GM19351 (cell line): Measurements from ENCODE around the gene APOLD1.
A peak's percentile ranks its signal among the peaks of the same experiment; 100 is the strongest.
"Not testable (repeated sequence)": the region's sequence is repeated elsewhere in the genome, so short reads cannot be mapped to it uniquely, and the experiment has no call there.

Experiments
- ATAC-seq: cut with Tn5 transposase; IDR thresholded peaks from one replicate; pipeline ENCODE4 v1.9.1; 2021; ENCODE audit warnings: mild to moderate bottlenecking, moderate library complexity; ENCODE audit not compliant: unreplicated experiment

APOLD1 gene

GRCh38 chr12:12786351-12786705, 869 bp downstream of the APOLD1 start:
- peak; percentile 3 for ATAC-seq

- ATAC-seq, result peak; percentile 71
Measured at GRCh38 chr12:12786706-12787601, 1.5 kb downstream of the APOLD1 start.

GRCh38 chr12:12788131-12788530, 2.7 kb downstream of the APOLD1 start:
- no peak for ATAC-seq

DNA sequence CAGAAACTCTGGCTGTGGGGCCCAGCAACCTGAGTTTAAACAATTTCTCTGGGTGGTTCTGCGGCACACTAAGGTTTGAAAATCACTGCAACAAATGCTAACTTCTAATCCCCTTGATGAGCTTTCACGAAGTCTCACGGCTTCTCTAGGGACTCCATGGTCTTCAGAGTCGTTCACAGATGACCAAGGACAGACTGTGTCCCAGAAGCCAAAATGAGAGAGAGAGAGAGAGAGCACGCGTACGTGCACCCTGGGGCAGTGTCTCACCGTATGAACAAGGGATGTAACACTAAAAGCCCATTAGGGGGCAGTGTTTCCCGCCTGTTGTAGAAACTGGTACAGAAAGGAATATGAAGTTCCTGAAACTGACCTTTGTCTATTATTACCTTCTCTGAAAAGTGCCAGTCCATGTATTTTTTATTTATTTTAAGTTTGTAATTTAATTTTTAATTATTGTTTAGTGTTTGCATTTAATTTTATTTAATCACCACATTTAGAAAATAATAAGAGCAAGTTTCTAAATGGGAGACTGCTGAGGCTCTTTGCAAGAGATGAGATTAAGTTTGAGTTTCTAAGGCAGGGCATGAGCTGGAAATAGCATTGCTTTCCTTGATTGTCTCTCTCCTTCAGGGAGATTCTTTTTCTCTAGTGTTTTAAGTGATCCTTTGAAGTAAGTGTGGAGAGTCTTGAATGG, 3.4 kb downstream of the APOLD1 start:
- peak; percentile 76 for ATAC-seq

GRCh38 chr12:12790956-12791355, 5.5 kb downstream of the APOLD1 start:
- ATAC-seq, result no peak

DNA sequence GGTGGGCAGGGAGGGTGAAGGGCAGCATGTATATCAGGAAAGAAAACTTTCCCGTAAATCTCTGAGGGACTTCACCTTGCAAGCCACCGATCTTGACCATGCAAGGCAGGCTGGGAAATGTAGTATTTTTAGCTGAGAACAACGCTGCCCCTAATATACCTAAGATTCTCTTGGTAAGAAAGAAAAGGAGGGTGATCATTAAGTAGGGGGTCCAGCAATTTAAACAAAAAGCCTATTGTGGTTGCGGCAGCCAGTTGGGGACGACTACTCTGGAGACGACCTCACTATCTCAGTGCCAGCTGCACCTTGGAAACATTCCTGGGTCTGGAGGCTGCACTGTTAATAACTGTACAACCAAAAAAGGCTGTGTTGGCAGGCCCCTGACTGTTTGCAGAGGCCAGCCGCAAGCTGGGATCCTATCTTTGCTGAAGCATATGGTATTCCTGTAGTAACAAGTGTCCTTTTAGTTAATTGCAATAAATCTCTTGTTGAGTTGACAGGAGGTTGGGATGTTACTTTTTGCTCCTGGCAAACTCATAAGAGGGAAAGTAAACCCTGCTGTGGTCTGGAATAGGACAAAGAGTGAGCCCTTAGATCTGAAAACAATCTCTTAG, 6.4 kb downstream of the APOLD1 start:
- no peak for ATAC-seq

GRCh38 chr12:12792421-12792820, 7.0 kb downstream of the APOLD1 start:
- ATAC-seq, result no peak

DNA sequence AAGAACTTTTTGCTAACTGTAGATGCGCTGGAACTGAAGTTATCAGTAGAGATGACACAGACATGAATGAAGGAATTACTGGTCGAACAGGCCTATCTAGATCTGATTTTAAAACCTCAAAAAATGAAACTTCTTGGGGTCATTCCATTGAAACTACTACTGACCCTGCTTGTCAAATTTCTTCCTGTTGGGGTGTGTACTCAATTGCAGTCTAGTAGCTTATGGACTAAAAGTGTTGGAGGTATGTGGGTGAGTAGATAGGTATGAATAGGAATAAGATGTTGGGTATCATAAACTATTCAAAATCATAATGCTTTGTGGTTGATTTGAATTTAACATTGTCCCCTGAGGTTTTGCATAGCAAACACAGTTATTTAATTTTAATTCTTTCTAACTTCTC, 9.2 kb downstream of the APOLD1 start:
- no peak for ATAC-seq

DNA sequence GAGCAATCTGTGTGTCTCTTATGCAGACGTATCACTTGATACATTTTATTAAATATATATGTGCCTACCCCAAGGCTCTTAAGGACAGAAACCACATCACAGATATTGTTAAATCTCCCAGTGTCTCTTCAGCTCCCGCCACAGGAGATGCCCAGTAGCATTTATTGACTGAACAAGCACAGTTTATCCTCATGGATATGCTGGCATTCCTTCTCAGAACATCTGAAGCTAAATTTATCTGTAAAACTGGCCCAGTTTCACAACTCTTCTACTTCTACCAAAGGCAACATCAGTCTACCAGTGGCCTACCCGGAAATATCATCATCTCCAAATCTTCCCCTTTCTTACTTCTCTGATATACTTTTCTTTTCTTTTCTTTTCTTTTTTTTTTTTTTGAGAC, 10.7 kb downstream of the APOLD1 start:
- no peak for ATAC-seq

GRCh38 chr12:12796928-12797793, 11.7 kb downstream of the APOLD1 start:
- ATAC-seq, result no peak

DNA sequence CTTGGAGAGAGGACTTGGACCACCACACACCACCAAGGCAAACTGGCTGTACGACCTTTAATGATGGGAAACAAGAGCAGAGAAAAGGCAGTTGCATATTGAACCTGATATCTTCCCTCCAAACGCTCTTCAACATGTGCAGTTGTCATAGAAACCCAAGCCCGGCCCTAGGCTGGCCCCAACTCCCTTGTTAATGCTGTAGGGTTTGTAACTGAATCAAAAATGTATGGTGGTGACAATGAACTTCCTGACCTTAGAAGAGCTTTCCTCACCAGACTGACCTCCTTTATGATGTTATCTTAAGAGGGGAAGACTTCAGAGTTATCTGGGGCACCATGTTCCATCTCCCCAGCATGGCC, 12.3 kb downstream of the APOLD1 start:
- no peak for ATAC-seq

DNA sequence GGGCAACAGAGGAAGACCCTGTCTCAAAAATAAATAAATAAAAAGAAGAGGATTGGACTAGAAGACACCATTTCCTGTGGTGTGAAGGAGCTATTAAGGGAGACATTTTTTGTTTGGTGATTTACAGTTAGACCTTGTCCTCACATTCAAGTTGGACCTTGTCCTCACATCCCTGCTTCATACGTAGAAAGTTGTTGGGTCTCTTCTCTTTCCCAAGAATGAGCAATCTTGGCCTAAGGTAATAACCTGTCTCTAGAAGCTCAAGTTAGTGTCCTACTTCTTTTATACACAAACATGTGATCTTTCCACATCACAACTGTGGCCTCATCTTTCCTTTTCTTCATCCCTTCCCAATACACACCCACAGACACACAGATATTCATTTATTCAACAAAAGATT, 13.0 kb downstream of the APOLD1 start:
- no peak for ATAC-seq

GRCh38 chr12:12799163-12799920, 13.9 kb downstream of the APOLD1 start:
- ATAC-seq, result no peak

DNA sequence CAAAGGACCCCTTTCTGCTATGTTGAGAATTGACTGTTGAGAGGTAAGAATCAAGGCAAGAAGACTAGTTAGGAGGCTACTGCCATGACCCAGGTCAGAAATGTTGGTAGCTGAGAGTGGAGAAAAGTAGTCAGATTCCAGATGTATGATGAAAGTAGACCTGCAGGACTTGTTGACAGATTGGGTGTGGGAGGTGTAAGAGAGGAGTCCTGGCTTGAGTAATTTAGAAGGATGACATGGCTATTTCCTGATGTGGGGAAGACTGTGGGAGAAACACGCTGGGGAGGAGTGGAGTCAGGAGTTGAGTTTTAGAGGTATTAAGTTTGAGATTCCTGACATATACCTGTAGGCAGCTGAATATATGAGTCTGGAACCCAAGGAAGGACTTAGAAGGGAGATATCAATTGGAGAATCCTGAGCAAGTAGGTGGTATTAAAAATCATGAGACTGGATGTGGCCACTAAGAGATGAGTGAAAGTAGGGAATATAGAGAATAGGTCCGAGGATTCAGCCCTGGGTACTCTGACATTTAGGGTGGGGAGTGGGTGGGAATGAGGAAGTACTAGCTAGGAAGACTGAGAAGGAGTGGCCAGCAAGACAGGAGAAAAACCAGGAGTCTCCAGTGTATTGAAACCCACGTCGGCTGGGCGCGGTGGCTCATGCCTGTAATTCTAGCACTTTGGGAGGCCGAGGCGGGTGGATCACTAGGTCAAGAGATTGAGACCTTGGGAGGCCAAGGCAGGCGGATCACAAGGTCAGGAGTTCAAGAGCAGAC, 15.1 kb downstream of the APOLD1 start:
- ATAC-seq, result no peak

- not testable (repeated sequence) for ATAC-seq
Measured at GRCh38 chr12:12801656-12802055, 16.2 kb downstream of the APOLD1 start.

GRCh38 chr12:12803186-12803585, 17.7 kb downstream of the APOLD1 start:
- ATAC-seq, result peak; percentile 88

- no peak for ATAC-seq
Measured at GRCh38 chr12:12804011-12804410, 18.6 kb downstream of the APOLD1 start.

DNA sequence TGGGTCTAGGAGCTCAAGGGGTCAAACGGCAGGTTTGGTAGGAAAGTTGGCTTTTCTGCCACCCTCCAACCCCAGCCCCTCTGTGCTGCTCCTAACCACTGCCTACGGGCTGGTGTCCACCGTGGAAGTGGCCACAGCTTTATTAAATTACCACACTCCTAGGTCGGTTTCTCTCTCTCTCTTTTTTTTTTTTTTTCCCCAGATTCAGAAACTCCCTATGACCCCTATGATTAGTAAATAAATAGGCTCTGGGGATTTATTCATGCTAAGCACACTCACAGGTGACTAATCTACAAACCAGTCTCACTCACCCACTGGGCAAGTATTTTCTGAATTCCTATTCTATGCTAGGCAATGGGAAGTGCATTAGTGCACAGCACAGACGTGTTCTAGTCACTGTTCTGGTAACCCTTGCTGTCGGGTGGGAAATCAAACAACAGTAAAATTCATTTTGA, 19.0 kb downstream of the APOLD1 start:
- no peak for ATAC-seq

GRCh38 chr12:12806784-12807516, 21.5 kb downstream of the APOLD1 start:
- ATAC-seq, result no peak
